K562 (cell line): ENCODE measurements around the gene SMAD3. TPM values are rescaled to one million over a fixed set of nuclear protein-coding genes. Genes with fewer than 3 reads are reported as not detected.

Source experiments
- ATAC-seq: fragments of 200-7000 bp; cut with Tn5 transposase; 3 replicates; pipeline ENCODE4 v1.9.1; 2020; ENCODE audit warnings: moderate library complexity
- BruUV-seq: library from RNA; stranded (reverse); fragments of 400-500 nt; replicated peaks from 2 replicates; lab custom pipeline; 2021; lab: Mats Ljungman, UMichigan
- CTCF ChIA-PET: fragments of 300-600 bp; formaldehyde crosslinking; extraction: SDS; loops from one replicate; lab custom pipeline; 2021; ENCODE audit warnings: low intra/inter-chr PET ratio; lab: Yijun Ruan, JAX
- POLR2A ChIA-PET: fragments of 300-600, 350-650 bp; sonication (Branson Sonifier 250); formaldehyde crosslinking; extraction: SDS; loops from one replicate; lab custom pipeline; 2021; ENCODE audit warnings: antibody characterized with exemption, inconsistent platforms; lab: Yijun Ruan, JAX
- DNase-seq, 4 experiments: peaks; one replicate each; pipeline versions ENCODE4 v3.0.0 to v3.0.0-alpha.2; 2011 to 2018; ENCODE audit warnings: low spot score in 3 of 4, mixed read lengths in 3 of 4; ENCODE audit errors: extremely low read depth in 1 of 4
- FAIRE-seq: peaks from 2 replicates; lab custom pipeline; 2011; peaks lifted over from hg19 to GRCh38; lab: Jason Lieb, UNC
- H2AFZ ChIP-seq: 2 replicates; pipeline ENCODE4 v1.6.0; 2011; ENCODE audit warnings: low read depth, low read length, control low read depth, inconsistent platforms
- H3K27ac ChIP-seq: fragments of 200-600 bp; 3 replicates; pipeline ENCODE4 v1.8.0; 2011; ENCODE audit warnings: low read depth, mild to moderate bottlenecking, control low read depth, inconsistent platforms, low read length, moderate library complexity, mixed read lengths; ENCODE audit errors: extremely low read depth
- H3K27me3 ChIP-seq, 2 experiments: fragments of 300-600 bp in 1 of 2; 2 replicates in 1 of 2; 3 replicates in 1 of 2; pipeline versions ENCODE4 v1.6.0 to v1.8.0; 2011; ENCODE audit warnings: inconsistent platforms in 2 of 2, low read length in 2 of 2, mild to moderate bottlenecking in 1 of 2, mixed read lengths in 1 of 2, moderate library complexity in 1 of 2; ENCODE audit not compliant: control insufficient read depth in 2 of 2, insufficient read depth in 2 of 2
- H3K36me3 ChIP-seq: fragments of 300-600 bp; 3 replicates; pipeline ENCODE4 v1.8.0; 2011; ENCODE audit warnings: mild to moderate bottlenecking, low read length, inconsistent platforms; ENCODE audit not compliant: control insufficient read depth, insufficient read depth
- H3K4me1 ChIP-seq, 2 experiments: fragments of 200-600 bp in 1 of 2; replicated peaks in 1 of 2; 2 replicates in 1 of 2; 3 replicates in 1 of 2; pipeline versions ENCODE4 v1.5.1 to v1.8.0; 2011; ENCODE audit warnings: inconsistent platforms in 2 of 2, low read length in 2 of 2, mild to moderate bottlenecking in 1 of 2, mixed read lengths in 1 of 2, moderate library complexity in 1 of 2; ENCODE audit not compliant: control insufficient read depth in 2 of 2, insufficient read depth in 2 of 2
- H3K4me2 ChIP-seq: 2 replicates; pipeline ENCODE4 v1.6.1; 2011; ENCODE audit warnings: low read length, control low read depth, inconsistent platforms, mixed read lengths; ENCODE audit not compliant: insufficient read depth
- H3K4me3 ChIP-seq: fragments of 200-600 bp; sonication (generic), shearing (Covaris generic); 2 replicates; pipeline ENCODE4 v1.5.1; 2016; ENCODE audit warnings: control low read depth, inconsistent platforms
- H3K79me2 ChIP-seq: fragments of 200-600 bp; 3 replicates; pipeline ENCODE4 v1.8.0; 2011; ENCODE audit warnings: low read length, inconsistent platforms; ENCODE audit not compliant: control insufficient read depth, insufficient read depth
- H3K9ac ChIP-seq, 2 experiments: 2 replicates each; pipeline versions ENCODE4 v1.6.0 to v1.6.1; 2011; ENCODE audit warnings: low read depth in 2 of 2, low read length in 2 of 2, control low read depth in 1 of 2, inconsistent platforms in 1 of 2, mild to moderate bottlenecking in 1 of 2, mixed read lengths in 1 of 2; ENCODE audit not compliant: insufficient read depth in 1 of 2
- H3K9me1 ChIP-seq: one replicate; pipeline ENCODE4 v1.6.0; 2011; ENCODE audit warnings: inconsistent platforms, mild to moderate bottlenecking, low read length, moderate library complexity; ENCODE audit not compliant: control insufficient read depth, insufficient read depth
- H3K9me3 ChIP-seq: replicated peaks from 2 replicates; pipeline ENCODE4 v1.5.1; 2011; ENCODE audit warnings: low read depth, low read length, inconsistent platforms; ENCODE audit not compliant: control insufficient read depth, insufficient read depth
- H4K20me1 ChIP-seq: replicated peaks from 2 replicates; pipeline ENCODE4 v1.6.1; 2011; ENCODE audit warnings: low read length, inconsistent platforms, mixed read lengths; ENCODE audit not compliant: control insufficient read depth, insufficient read depth
- BMI1 ChIP-seq: fragments of 150-350 bp; IDR thresholded peaks from 2 replicates; pipeline ENCODE4 v1.6.1; 2014; ENCODE audit warnings: low read length
- BRCA1 ChIP-seq, 2 experiments: fragments of 450-650 bp in 1 of 2; sonication (generic) in 1 of 2; formaldehyde crosslinking in 1 of 2; IDR thresholded peaks; 2 replicates each; pipeline versions ENCODE4 v1.5.0 to v1.6.1; 2017 to 2020; ENCODE audit warnings: mild to moderate bottlenecking in 1 of 2, missing genetic modification reagents in 1 of 2
- DEAF1 ChIP-seq: fragments of 450-650 bp; formaldehyde crosslinking; IDR thresholded peaks from 2 replicates; pipeline ENCODE4 v1.4.0; 2020; ENCODE audit warnings: mild to moderate bottlenecking, moderate library complexity
- ETV1 ChIP-seq: fragments of 450-650 bp; conservative IDR thresholded peaks from 2 replicates; pipeline ENCODE4 v1.6.1; 2016; ENCODE audit warnings: missing genetic modification characterization, control low read depth, low read depth, missing compliant biosample characterization
- JUN ChIP-seq, 2 experiments: sonication (generic) in 1 of 2; formaldehyde crosslinking in 1 of 2; IDR thresholded peaks; 2 replicates each; pipeline versions ENCODE4 v1.6.1 to v1.8.0; 2012 to 2022; ENCODE audit warnings: borderline replicate concordance in 2 of 2, mild to moderate bottlenecking in 2 of 2, improper control_type of control experiment in 1 of 2, low read depth in 1 of 2, low read length in 1 of 2, missing genetic modification reagents in 1 of 2
- KAT2B ChIP-seq: IDR thresholded peaks from one replicate; pipeline ENCODE4 v1.6.1; 2012; ENCODE audit warnings: low read depth, mild to moderate bottlenecking, control low read depth, inconsistent platforms, low read length, moderate library complexity
- NR2C2 ChIP-seq, 2 experiments: fragments of 200-800 bp in 1 of 2; sonication (Bioruptor generic) in 1 of 2; sonication (generic) in 1 of 2; formaldehyde crosslinking in 1 of 2; IDR thresholded peaks; 2 replicates each; pipeline versions ENCODE4 v1.6.1 to v1.8.0; 2016 to 2022; ENCODE audit warnings: mild to moderate bottlenecking in 1 of 2, missing compliant biosample characterization in 1 of 2, missing genetic modification characterization in 1 of 2, missing genetic modification reagents in 1 of 2
- POLR2AphosphoS2 ChIP-seq: IDR thresholded peaks from 2 replicates; pipeline ENCODE4 v1.6.1; 2012; ENCODE audit warnings: low read length, improper control_type of control experiment
- SMARCC2 ChIP-seq: fragments of 450-650 bp; IDR thresholded peaks from 2 replicates; pipeline ENCODE4 v1.6.1; 2017; ENCODE audit warnings: antibody characterized with exemption, moderate library complexity, mild to moderate bottlenecking, low read depth
- ZNF184 ChIP-seq: sonication (generic); formaldehyde crosslinking; IDR thresholded peaks from 2 replicates; pipeline ENCODE4 v1.5.0; 2020; ENCODE audit warnings: missing genetic modification reagents
- ZNF384 ChIP-seq: IDR thresholded peaks from 2 replicates; pipeline ENCODE4 v1.6.1; 2012; ENCODE audit warnings: low read depth, low read length, improper control_type of control experiment
- ZNF408 ChIP-seq: fragments of 250-450 bp; sonication (Bioruptor Pico); IDR thresholded peaks from 2 replicates; pipeline ENCODE4 v1.4.0; 2020; ENCODE audit warnings: low read depth, mild to moderate bottlenecking, moderate library complexity
- ZNF431 ChIP-seq: sonication (generic); formaldehyde crosslinking; IDR thresholded peaks from 2 replicates; pipeline ENCODE4 v1.8.0; 2022; ENCODE audit warnings: mild to moderate bottlenecking, missing genetic modification reagents
- ZNF707 ChIP-seq: fragments of 250-450 bp; sonication (Bioruptor Pico); conservative IDR thresholded peaks from 2 replicates; pipeline ENCODE4 v1.8.0; 2022; ENCODE audit warnings: inconsistent platforms, mild to moderate bottlenecking, moderate library complexity
- WGBS: fragments of 100-300 bp; shearing (Covaris generic); methylation state at CpG from one replicate; pipeline ENCODE4 v1.1.6; 2016; ENCODE audit warnings: low coverage, mixed read lengths; ENCODE audit not compliant: insufficient coverage; ENCODE audit errors: missing lambda C conversion rate; 5-methylcytosine and 5-hydroxymethylcytosine counted together
- in situ Hi-C: fragments of 300-500 bp; cut with MboI; formaldehyde crosslinking; loops from 4 replicates; pipeline ENCODE4 v1.15.0; 2018; ENCODE audit warnings: inconsistent platforms, mixed read lengths
- intact Hi-C: fragments of 100-400 bp; cut with micrococcal nuclease; formaldehyde crosslinking; loops from 2 replicates; pipeline ENCODE4 v1.14.2; 2022
- polyA plus RNA-seq, 8 experiments: library from polyadenylated mRNA; depleted of rRNA in 4 of 8; stranded (reverse) in 5 of 8; unstranded in 3 of 8; fragments of >200 nt; fragmentation: Nextera tagmentation in 2 of 8; fragmentation: Illumina TruSeq in 1 of 8; extraction: Ambion mirVana in 2 of 8; extraction: Trizol in 1 of 8; gene quantifications; 2 replicates each; pipeline versions ENCODE4 v1.2.1 to v1.2.3, GENCODE V29; 2011 to 2014; ENCODE audit warnings: inconsistent platforms in 1 of 8, missing spikeins in 1 of 8
- total RNA-seq, 7 experiments: library from RNA; depleted of rRNA in 6 of 7; stranded (reverse); fragments of >200 nt in 6 of 7; fragmentation: Illumina TruSeq in 2 of 7; extraction: Trizol in 2 of 7; gene quantifications; 2 replicates each; pipeline versions ENCODE4 v1.2.1 to v1.2.3, GENCODE V29; 2011 to 2021; ENCODE audit warnings: low replicate concordance in 1 of 7
- TF ChIP-seq, protein P1 (sequence below): sonication (generic); formaldehyde crosslinking; IDR thresholded peaks from 2 replicates; pipeline ENCODE4 v1.8.1; 2023; ENCODE audit warnings: mild to moderate bottlenecking, missing genetic modification reagents

SMAD3 gene
- total and polyA plus RNA-seq, 9 of the 15 experiments (the other 6 are each of a cell fraction or from before 2014, with no cell fraction given) = 4.3 to 39.2 (median 11.1) TPM

GRCh38 chr15:67107014-67107812 is 41.8 kb downstream of the SMAD3 start:
- Histone ChIP-seq H3K36me3 (peaks cover 14% of the 10 kb centered on the region; the same call in 2 of the 3 replicates), H3K4me3 (no peak overlapping the region), H2AFZ (no peak overlapping the region), H3K79me2 (peaks cover 51% of the 10 kb centered on the region), H3K4me1 (peaks cover 13 to 38% of the 10 kb centered on the region in 2 experiments), H3K27me3 (no peaks in the 10 kb centered on the region), H3K9ac (peak overlapping the region in 1 of 2 experiments; percentile 77; a peak in 2 of 4 replicates), H3K27ac (peak overlapping the region; percentile 34; the same call in 1 of the 3 replicates), H4K20me1 (0 out of 2 replicates have a peak, but pooled peaks cover 3% of the 10 kb centered on the region), H3K4me2 (no peak overlapping the region), H3K9me1 (no peaks in the 10 kb centered on the region), H3K9me3 (peaks cover 4% of the 10 kb centered on the region)
- intact Hi-C loops = no loop called here
- WGBS = 55% methylated on average over 12 of the region's 12 CpGs
- CTCF ChIA-PET = no interaction called here
- ATAC-seq (peak; percentile 62), DNase-seq (peak; percentile 44 to 58 (median 56)), FAIRE-seq (peak; percentile 54)
- in situ Hi-C loops = no loop called here
- POLR2A ChIA-PET = interaction anchor here (0.5 to 1.7 kb wide), 5 partner anchors 11 to 87 kb away, joined by 3 to 4 read pairs (median 3); no protein-coding TSS in a partner anchor
- no TSS peak for BruUV-seq
- TF ChIP-seq ZNF431 (no peak), BRCA1 (IDR thresholded peaks at IDR 0.05) (no peak), BRCA1 (CRISPR knock-in tag; IDR thresholded peaks at IDR 0.05) (no peak), ZNF384 (peak; percentile 82), ZNF408 (no peak), SMARCC2 (no peak), ZNF184 (CRISPR knock-in tag) (no peak), JUN (IDR thresholded peaks at IDR 0.05; ENCODE audit: borderline replicate concordance, low read depth, low read length) (0 out of 2 replicates have a peak, but pooled peaks have one; percentile 13), JUN (CRISPR knock-in tag; IDR thresholded peaks at IDR 0.05; ENCODE audit: borderline replicate concordance) (no peak), ZNF707 (CRISPR knock-in tag) (no peak), KAT2B (no peak), ETV1 (tag) (no peak), POLR2AphosphoS2 (no peak), NR2C2 (CRISPR knock-in tag; IDR thresholded peaks at IDR 0.05) (no peak), NR2C2 (tag; IDR thresholded peaks at IDR 0.05) (no peak), BMI1 (no peak), DEAF1 (CRISPR knock-in tag) (no peak)
- TF ChIP-seq, protein P1, sequence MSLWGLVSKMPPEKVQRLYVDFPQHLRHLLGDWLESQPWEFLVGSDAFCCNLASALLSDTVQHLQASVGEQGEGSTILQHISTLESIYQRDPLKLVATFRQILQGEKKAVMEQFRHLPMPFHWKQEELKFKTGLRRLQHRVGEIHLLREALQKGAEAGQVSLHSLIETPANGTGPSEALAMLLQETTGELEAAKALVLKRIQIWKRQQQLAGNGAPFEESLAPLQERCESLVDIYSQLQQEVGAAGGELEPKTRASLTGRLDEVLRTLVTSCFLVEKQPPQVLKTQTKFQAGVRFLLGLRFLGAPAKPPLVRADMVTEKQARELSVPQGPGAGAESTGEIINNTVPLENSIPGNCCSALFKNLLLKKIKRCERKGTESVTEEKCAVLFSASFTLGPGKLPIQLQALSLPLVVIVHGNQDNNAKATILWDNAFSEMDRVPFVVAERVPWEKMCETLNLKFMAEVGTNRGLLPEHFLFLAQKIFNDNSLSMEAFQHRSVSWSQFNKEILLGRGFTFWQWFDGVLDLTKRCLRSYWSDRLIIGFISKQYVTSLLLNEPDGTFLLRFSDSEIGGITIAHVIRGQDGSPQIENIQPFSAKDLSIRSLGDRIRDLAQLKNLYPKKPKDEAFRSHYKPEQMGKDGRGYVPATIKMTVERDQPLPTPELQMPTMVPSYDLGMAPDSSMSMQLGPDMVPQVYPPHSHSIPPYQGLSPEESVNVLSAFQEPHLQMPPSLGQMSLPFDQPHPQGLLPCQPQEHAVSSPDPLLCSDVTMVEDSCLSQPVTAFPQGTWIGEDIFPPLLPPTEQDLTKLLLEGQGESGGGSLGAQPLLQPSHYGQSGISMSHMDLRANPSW (CRISPR knock-in tag) = no peak
